ENCODE results near the gene RPAP2.

DNA sequence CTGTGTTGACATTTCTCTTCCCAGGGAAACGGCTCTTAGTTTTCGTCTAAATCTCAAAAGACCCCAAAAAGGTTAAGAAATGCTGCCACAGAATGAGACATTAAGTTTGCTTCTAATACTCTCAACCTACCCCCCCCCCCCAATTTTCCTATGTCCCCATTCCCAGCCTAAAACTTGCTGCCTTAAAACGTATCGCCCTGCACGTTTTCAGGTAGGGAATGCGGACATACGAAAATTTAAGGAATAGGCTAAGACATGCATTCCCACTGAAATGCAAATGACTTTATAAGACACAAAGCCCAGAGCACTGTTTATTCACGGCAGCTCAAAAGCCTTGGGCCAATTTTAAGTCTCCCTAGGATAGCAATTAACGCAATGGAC lies 142.4 kb downstream of the RPAP2 start:
- TF ChIP-seq ARNTL (CRISPR knock-in tag; IDR thresholded peaks at IDR 0.05; ENCODE audit: borderline replicate concordance, low read depth), result no peak
- TF ChIP-seq ZFP3 (CRISPR knock-in tag; IDR thresholded peaks at IDR 0.05), result no peak
- no peak for TF ChIP-seq BACH2 (CRISPR knock-in tag; IDR thresholded peaks at IDR 0.05; ENCODE audit: borderline replicate concordance)
- no peak for TF ChIP-seq OSR1 (CRISPR knock-in tag; IDR thresholded peaks at IDR 0.05)
- TF ChIP-seq, protein P1, sequence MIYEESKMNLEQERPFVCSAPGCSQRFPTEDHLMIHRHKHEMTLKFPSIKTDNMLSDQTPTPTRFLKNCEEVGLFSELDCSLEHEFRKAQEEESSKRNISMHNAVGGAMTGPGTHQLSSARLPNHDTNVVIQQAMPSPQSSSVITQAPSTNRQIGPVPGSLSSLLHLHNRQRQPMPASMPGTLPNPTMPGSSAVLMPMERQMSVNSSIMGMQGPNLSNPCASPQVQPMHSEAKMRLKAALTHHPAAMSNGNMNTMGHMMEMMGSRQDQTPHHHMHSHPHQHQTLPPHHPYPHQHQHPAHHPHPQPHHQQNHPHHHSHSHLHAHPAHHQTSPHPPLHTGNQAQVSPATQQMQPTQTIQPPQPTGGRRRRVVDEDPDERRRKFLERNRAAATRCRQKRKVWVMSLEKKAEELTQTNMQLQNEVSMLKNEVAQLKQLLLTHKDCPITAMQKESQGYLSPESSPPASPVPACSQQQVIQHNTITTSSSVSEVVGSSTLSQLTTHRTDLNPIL (CRISPR knock-in tag; IDR thresholded peaks at IDR 0.05; ENCODE audit: low read depth), result no peak
- no peak for TF ChIP-seq ZNF565 (CRISPR knock-in tag; conservative IDR thresholded peaks at IDR 0.05; ENCODE audit: low read depth)
- TF ChIP-seq ISL1 (CRISPR knock-in tag; IDR thresholded peaks at IDR 0.05), result no peak
- TF ChIP-seq RARB (CRISPR knock-in tag; IDR thresholded peaks at IDR 0.05), result no peak
- no peak for TF ChIP-seq PATZ1 (CRISPR knock-in tag; IDR thresholded peaks at IDR 0.05; ENCODE audit: borderline replicate concordance)
- TF ChIP-seq GLIS3 (CRISPR knock-in tag; IDR thresholded peaks at IDR 0.05), result no peak
- TF ChIP-seq TSHZ2 (CRISPR knock-in tag; IDR thresholded peaks at IDR 0.05), result no peak
- TF ChIP-seq CSDC2 (CRISPR knock-in tag; IDR thresholded peaks at IDR 0.05), result no peak

Measured in SK-N-SH treated with all-trans-retinoic acid at 6 μM for 48 hours (cell line).